ENCODE measurements around the gene FZD10.

The FZD10 gene

GRCh38 chr12:130132831-130133511, 29.3 kb upstream of the FZD10 start:
- no peak for DNase-seq

GRCh38 chr12:130133851-130134562, 28.3 kb upstream of the FZD10 start:
- no peak for DNase-seq

- no peak for DNase-seq
Measured at GRCh38 chr12:130134563-130134915, 27.7 kb upstream of the FZD10 start.

GRCh38 chr12:130136509-130137039, 25.7 kb upstream of the FZD10 start:
- DNase-seq, result no peak

GRCh38 chr12:130137040-130138018, 24.9 kb upstream of the FZD10 start:
- DNase-seq, result no peak

GRCh38 chr12:130138478-130138877, 23.8 kb upstream of the FZD10 start:
- no peak for DNase-seq

GRCh38 chr12:130139567-130140421, 22.5 kb upstream of the FZD10 start:
- DNase-seq, result no peak

GRCh38 chr12:130141105-130141504, 21.2 kb upstream of the FZD10 start:
- no peak for DNase-seq

- DNase-seq, result no peak
Measured at GRCh38 chr12:130141901-130142683, 20.2 kb upstream of the FZD10 start.

- DNase-seq, result no peak
Measured at GRCh38 chr12:130142736-130143135, 19.5 kb upstream of the FZD10 start.

- DNase-seq, result no peak
Measured at GRCh38 chr12:130143136-130143535, 19.1 kb upstream of the FZD10 start.

- no peak for DNase-seq
Measured at GRCh38 chr12:130144256-130144655, 18.0 kb upstream of the FZD10 start.

- no peak for DNase-seq
Measured at GRCh38 chr12:130145731-130146130, 16.5 kb upstream of the FZD10 start.

GRCh38 chr12:130146176-130146931, 15.9 kb upstream of the FZD10 start:
- no peak for DNase-seq

GRCh38 chr12:130147875-130148596, 14.2 kb upstream of the FZD10 start:
- no peak for DNase-seq

GRCh38 chr12:130151846-130152245, 10.4 kb upstream of the FZD10 start:
- DNase-seq, result no peak

- DNase-seq, result no peak
Measured at GRCh38 chr12:130152386-130152785, 9.9 kb upstream of the FZD10 start.

- no peak for DNase-seq
Measured at GRCh38 chr12:130153803-130154202, 8.5 kb upstream of the FZD10 start.

- DNase-seq, result no peak
Measured at GRCh38 chr12:130154276-130155070, 7.8 kb upstream of the FZD10 start.

Measured in activated CD4-positive, alpha-beta T cell treated with anti-CD3 and anti-CD28 coated beads for 4 hours (primary cell).